B cell (primary cell): ENCODE data around the gene TMEM234.

Experiments
- CTCF ChIP-seq: fragments of 200-600 bp; IDR thresholded peaks from one replicate; pipeline ENCODE4 v1.8.0; 2022; ENCODE audit warnings: antibody characterized with exemption, mild to moderate bottlenecking
- EZH2 ChIP-seq: IDR thresholded peaks from 2 replicates; pipeline ENCODE4 v1.6.1; 2012; ENCODE audit warnings: borderline replicate concordance, low read depth, mild to moderate bottlenecking, moderate library complexity, low read length; ENCODE audit not compliant: insufficient read depth, poor library complexity, severe bottlenecking

- TF ChIP-seq EZH2: no peak
- no peak for TF ChIP-seq CTCF
These were observed 1.5 kb upstream of the TMEM234 start for GRCh38 chr1:32223683-32224082.
